AG04450 (cell line): ENCODE results near the gene TP53TG5. TPM values are rescaled to one million over a fixed set of nuclear protein-coding genes. Genes with fewer than 3 reads are reported as not detected.

ENCODE experiments used
- CTCF ChIA-PET: fragments of 300-600, 350-600 bp; formaldehyde crosslinking; extraction: SDS; loops from one replicate; lab custom pipeline; 2022; ENCODE audit warnings: antibody characterized with exemption, inconsistent platforms; lab: Charles Lee
- POLR2A ChIA-PET: fragments of 350-600 bp; formaldehyde crosslinking; extraction: SDS; loops from one replicate; lab custom pipeline; 2021; ENCODE audit warnings: antibody characterized with exemption, inconsistent platforms; lab: Yijun Ruan, JAX
- DNase-seq: peaks from one replicate; pipeline ENCODE4 v3.0.0-alpha.2; 2011; ENCODE audit warnings: low read depth, low spot score
- H3K27ac ChIP-seq: one replicate; pipeline ENCODE4 v1.5.1; 2012; ENCODE audit warnings: low read depth, low read length, control low read depth
- H3K27me3 ChIP-seq: one replicate; pipeline ENCODE4 v1.6.0; 2012; ENCODE audit warnings: low read length; ENCODE audit not compliant: control insufficient read depth, insufficient read depth
- H3K4me3 ChIP-seq: 2 replicates; pipeline ENCODE4 v1.5.1; 2011; ENCODE audit warnings: mild to moderate bottlenecking, low read depth, low read length, control low read depth
- H3K9me3 ChIP-seq: 2 replicates; pipeline ENCODE4 v1.5.1; 2012; ENCODE audit warnings: low read length; ENCODE audit not compliant: control insufficient read depth, insufficient read depth
- polyA plus RNA-seq: library from polyadenylated mRNA; depleted of rRNA; stranded (reverse); fragments of >200 nt; gene quantifications from 2 replicates; pipeline ENCODE4 v1.2.3, GENCODE V29; 2011
- TF ChIP-seq, protein P1 (sequence below): IDR thresholded peaks from 2 replicates; pipeline ENCODE4 v1.5.1; 2011; ENCODE audit warnings: low read depth, low read length, control low read depth, inconsistent platforms

Gene TP53TG5
- polyA plus RNA-seq, 1 experiment = not detected

DNA sequence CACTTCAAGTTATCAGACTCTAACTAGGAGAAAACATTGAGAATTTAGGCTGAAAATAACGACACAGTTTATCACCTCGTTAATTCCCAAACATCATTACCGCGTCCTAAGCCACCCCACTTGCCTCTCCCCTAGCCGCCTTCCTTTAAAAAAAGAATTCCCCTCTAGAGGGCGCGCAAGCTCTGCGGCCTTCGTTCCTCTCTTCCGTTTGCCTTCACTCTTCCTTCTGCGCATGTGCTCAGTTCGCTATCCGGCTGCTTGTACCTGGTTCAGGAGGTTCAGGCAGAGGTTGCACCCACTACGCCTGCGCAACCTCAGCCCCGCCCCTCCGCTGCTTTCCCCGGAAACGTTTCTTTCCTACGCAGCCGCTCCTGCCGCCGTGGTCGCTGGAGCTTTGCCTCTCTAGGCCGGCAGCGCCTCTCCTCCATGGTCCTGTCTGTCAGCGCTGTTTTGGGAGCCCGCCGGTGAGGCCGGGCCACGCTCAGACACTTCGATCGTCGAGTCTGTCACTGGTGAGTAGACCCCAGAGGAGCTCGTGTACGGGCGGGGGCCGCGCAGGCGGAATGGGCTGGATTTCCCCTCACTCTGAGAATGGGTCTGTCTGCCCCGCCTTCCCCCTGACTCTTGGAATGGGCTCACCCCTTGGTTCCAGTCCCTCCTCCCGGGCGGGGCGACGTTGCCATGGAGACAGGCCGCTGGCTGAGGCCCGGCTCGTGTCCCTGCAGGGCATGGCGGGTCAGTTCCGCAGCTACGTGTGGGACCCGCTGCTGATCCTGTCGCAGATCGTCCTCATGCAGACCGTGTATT lies 15.1 kb downstream of the TP53TG5 start, which contains the start of gene SYS1:
SYS1 (plus strand) TSS at position 353 of the 807 bp plus-strand sequence; CDS start at position 729, 376 bp downstream.
- POLR2A ChIA-PET = interaction anchor here (0.5 to 3.9 kb wide), 13 partner anchors 11 to 411 kb away, joined by 3 to 36 read pairs (median 6); partner anchors contain the start of gene SDC4
- peak; percentile 97 for DNase-seq
- CTCF ChIA-PET = interaction anchor here (0.5 to 7.0 kb wide), 42 partner anchors 8 to 607 kb away, joined by 3 to 88 read pairs (median 5); partner anchors contain the start of genes PIGT and SDC4
- Histone ChIP-seq H3K4me3 (peak within 1 kb of the TSS; percentile 96), H3K27me3 (no peaks in the 10 kb centered on the region), H3K27ac (peak within 1 kb of the TSS; percentile 97), H3K9me3 (no peaks in the 10 kb centered on the region; the same call in 1 of the 2 replicates)
- TF ChIP-seq, protein P1, sequence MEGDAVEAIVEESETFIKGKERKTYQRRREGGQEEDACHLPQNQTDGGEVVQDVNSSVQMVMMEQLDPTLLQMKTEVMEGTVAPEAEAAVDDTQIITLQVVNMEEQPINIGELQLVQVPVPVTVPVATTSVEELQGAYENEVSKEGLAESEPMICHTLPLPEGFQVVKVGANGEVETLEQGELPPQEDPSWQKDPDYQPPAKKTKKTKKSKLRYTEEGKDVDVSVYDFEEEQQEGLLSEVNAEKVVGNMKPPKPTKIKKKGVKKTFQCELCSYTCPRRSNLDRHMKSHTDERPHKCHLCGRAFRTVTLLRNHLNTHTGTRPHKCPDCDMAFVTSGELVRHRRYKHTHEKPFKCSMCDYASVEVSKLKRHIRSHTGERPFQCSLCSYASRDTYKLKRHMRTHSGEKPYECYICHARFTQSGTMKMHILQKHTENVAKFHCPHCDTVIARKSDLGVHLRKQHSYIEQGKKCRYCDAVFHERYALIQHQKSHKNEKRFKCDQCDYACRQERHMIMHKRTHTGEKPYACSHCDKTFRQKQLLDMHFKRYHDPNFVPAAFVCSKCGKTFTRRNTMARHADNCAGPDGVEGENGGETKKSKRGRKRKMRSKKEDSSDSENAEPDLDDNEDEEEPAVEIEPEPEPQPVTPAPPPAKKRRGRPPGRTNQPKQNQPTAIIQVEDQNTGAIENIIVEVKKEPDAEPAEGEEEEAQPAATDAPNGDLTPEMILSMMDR = peak; percentile 94

DNA sequence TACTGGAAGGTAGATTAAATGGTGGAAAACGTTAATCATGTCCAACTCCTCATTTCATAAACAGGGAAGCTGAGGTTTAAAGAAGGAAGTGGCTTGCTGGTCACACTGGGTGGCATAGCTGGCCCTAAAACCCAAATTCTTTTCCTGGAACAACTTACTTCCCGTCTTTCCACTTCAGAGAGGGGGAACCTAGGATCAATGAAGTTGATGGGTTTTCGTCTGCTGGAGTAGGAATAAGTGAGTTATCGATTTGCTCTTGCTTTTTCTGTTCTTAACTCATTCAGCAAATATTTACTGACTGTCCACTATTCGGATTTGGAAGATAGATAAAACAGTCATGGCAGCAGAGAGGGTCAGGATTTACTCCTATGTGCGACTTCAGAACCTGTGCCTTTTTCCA lies 16.3 kb downstream of the TP53TG5 start:
- H3K27me3 ChIP-seq = no peaks in the 10 kb centered on the region
- DNase-seq = no peak
- no peak overlapping the region for H3K27ac ChIP-seq
- no peak overlapping the region for H3K4me3 ChIP-seq
- no peaks in the 10 kb centered on the region; the same call in 1 of the 2 replicates for H3K9me3 ChIP-seq
- CTCF ChIA-PET = interaction anchor here (0.7 to 7.0 kb wide), 12 partner anchors 9 to 409 kb away, joined by 3 to 88 read pairs (median 9); partner anchors contain the start of gene PIGT
- TF ChIP-seq, protein P1 = no peak
- POLR2A ChIA-PET = interaction anchor here (1.7 to 3.9 kb wide), 2 partner anchors 14 to 24 kb away, joined by 5 to 36 read pairs; partner anchors contain the start of gene SDC4

DNA sequence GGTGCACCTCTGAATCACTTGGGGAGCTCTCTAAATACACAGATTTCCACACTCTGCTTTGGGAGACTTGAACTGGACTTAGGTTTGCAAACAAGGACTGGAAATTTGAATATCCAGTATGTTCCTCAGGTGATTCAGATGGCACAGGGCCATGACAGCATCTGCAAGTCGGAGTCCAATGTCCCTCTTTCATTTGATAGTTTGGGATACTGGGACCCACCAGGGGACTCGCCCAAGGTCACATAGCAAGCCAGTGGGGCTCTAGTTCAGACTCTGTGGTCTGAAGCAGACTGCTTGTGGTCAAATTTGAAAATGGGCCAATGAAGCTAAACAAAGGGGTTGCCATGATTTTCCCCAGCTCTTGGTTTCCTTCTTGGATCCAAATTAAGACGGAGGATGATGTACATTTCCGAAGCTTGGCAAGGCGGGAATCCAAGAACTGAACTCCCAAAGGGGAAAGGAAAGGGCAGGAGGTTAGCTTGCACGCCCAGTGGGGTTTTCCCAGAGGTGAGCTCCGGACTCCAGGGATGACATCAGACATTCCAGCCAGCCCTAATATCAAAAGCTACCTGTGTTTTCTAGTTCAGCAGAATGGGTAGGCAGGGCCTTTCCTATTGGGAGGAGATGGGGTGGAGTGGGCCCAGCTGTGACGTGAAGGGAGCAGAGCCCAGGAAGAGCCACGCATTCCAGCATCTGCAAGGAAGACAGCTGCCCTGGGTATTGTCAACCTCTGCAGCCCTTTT lies 18.5 kb downstream of the TP53TG5 start:
- Histone ChIP-seq H3K27ac (peak overlapping the region; percentile 57), H3K27me3 (no peaks in the 10 kb centered on the region), H3K4me3 (no peak overlapping the region), H3K9me3 (no peaks in the 10 kb centered on the region; the same call in 1 of the 2 replicates)
- CTCF ChIA-PET = interaction anchor here (0.8 to 7.0 kb wide), 5 partner anchors 14 to 411 kb away, joined by 3 to 88 read pairs (median 14); no protein-coding TSS in a partner anchor
- TF ChIP-seq, protein P1 = no peak
- POLR2A ChIA-PET = interaction anchor here (0.8 to 2.1 kb wide), 3 partner anchors 11 to 22 kb away, joined by 3 to 6 read pairs (median 4); partner anchors contain the start of gene SDC4
- no peak for DNase-seq

DNA sequence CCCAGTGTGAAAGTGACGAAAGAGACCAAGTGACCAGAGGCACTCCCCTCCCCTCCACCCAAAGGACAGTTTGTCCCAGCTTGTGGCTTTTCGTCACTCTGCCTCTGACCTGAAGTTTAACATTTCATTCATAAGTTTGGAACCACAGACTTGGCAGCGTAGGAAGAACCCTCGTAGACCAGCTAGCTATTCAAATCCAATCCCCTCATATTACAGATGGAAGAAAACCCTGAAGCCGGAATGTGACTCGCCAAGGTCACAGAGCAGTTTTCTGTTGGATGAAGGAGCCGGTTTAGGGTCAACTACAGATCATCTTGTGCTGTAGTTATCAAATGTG lies 19.1 kb downstream of the TP53TG5 start:
- Histone ChIP-seq H3K4me3 (no peak overlapping the region), H3K9me3 (no peaks in the 10 kb centered on the region; the same call in 1 of the 2 replicates), H3K27me3 (no peaks in the 10 kb centered on the region), H3K27ac (peak overlapping the region; percentile 57)
- ChIA-PET CTCF (interaction anchor here (1.5 to 7.0 kb wide), 4 partner anchors 14 to 412 kb away, joined by 5 to 88 read pairs (median 22); no protein-coding TSS in a partner anchor), POLR2A (interaction anchor here (0.8 to 2.1 kb wide), 3 partner anchors 10 to 21 kb away, joined by 3 to 6 read pairs (median 4); partner anchors contain the start of gene SDC4)
- TF ChIP-seq, protein P1 = no peak
- DNase-seq = no peak
